ENCODE data around the gene KCND3.

Gene KCND3

GRCh38 chr1:111989531-111990025 is at the start of gene KCND3:
Gene KCND3, minus strand, starts transcription at chr1:111989668.
- Histone ChIP-seq H3K9me3 (ENCODE audit: low read depth, low read length) (no peaks in the 10 kb centered on the region), H3K27ac (no peak within 1 kb of the TSS), H3K36me3 (ENCODE audit: insufficient read depth, low read length) (no peaks in the 10 kb centered on the region), H3K4me3 (peak within 1 kb of the TSS; percentile 22; the same call in 1 of the 2 replicates), H3K9ac (ENCODE audit: insufficient read length) (no peak within 1 kb of the TSS)
- no peak for TF ChIP-seq FOXP2 (optimal IDR thresholded peaks at IDR 0.05; ENCODE audit: control extremely low read depth, extremely low read length, insufficient read depth)
- no peak for TF ChIP-seq POLR2AphosphoS5 (IDR thresholded peaks at IDR 0.05; ENCODE audit: borderline replicate concordance, low read depth, low read length)
- TF ChIP-seq EZH2 (IDR thresholded peaks at IDR 0.05), result no peak
- DNase-seq (ENCODE audit: low read depth, low spot score), result no peak

- H3K9me3 ChIP-seq (ENCODE audit: low read depth, low read length), result no peaks in the 10 kb centered on the region
- H3K4me3 ChIP-seq, result no peak overlapping the region
- no peak for TF ChIP-seq POLR2AphosphoS5 (IDR thresholded peaks at IDR 0.05; ENCODE audit: borderline replicate concordance, low read depth, low read length)
- no peak for TF ChIP-seq EZH2 (IDR thresholded peaks at IDR 0.05)
- TF ChIP-seq FOXP2 (optimal IDR thresholded peaks at IDR 0.05; ENCODE audit: control extremely low read depth, extremely low read length, insufficient read depth), result no peak
- no peak for DNase-seq (ENCODE audit: low read depth, low spot score)
- no peak overlapping the region for H3K27ac ChIP-seq
- no peaks in the 10 kb centered on the region for H3K36me3 ChIP-seq (ENCODE audit: insufficient read depth, low read length)
- H3K9ac ChIP-seq (ENCODE audit: insufficient read length), result no peak overlapping the region
Observed at GRCh38 chr1:112034277-112034676, 44.8 kb upstream of the KCND3 start.

- DNase-seq (ENCODE audit: low read depth, low spot score), result no peak
- Histone ChIP-seq H3K9ac (ENCODE audit: insufficient read length) (no peak overlapping the region), H3K9me3 (ENCODE audit: low read depth, low read length) (no peaks in the 10 kb centered on the region), H3K36me3 (ENCODE audit: insufficient read depth, low read length) (no peaks in the 10 kb centered on the region), H3K27ac (no peak overlapping the region), H3K4me3 (no peak overlapping the region)
- TF ChIP-seq POLR2AphosphoS5 (IDR thresholded peaks at IDR 0.05; ENCODE audit: borderline replicate concordance, low read depth, low read length) (no peak), FOXP2 (optimal IDR thresholded peaks at IDR 0.05; ENCODE audit: control extremely low read depth, extremely low read length, insufficient read depth) (no peak), EZH2 (IDR thresholded peaks at IDR 0.05) (no peak)
Observed at GRCh38 chr1:112033439-112034120, 44.1 kb upstream of the KCND3 start.

- no peak for TF ChIP-seq EZH2 (IDR thresholded peaks at IDR 0.05)
- Histone ChIP-seq H3K9ac (ENCODE audit: insufficient read length) (no peak overlapping the region), H3K36me3 (ENCODE audit: insufficient read depth, low read length) (no peaks in the 10 kb centered on the region), H3K4me3 (no peak overlapping the region), H3K9me3 (ENCODE audit: low read depth, low read length) (no peaks in the 10 kb centered on the region), H3K27ac (no peak overlapping the region)
- no peak for DNase-seq (ENCODE audit: low read depth, low spot score)
Observed at GRCh38 chr1:112030157-112030556, 40.7 kb upstream of the KCND3 start.

GRCh38 chr1:112027696-112028095 is 38.2 kb upstream of the KCND3 start:
- H3K27ac ChIP-seq, result no peak overlapping the region
- no peak overlapping the region for H3K9ac ChIP-seq (ENCODE audit: insufficient read length)
- H3K4me3 ChIP-seq, result no peak overlapping the region
- TF ChIP-seq FOXP2 (optimal IDR thresholded peaks at IDR 0.05; ENCODE audit: control extremely low read depth, extremely low read length, insufficient read depth), result no peak
- TF ChIP-seq EZH2 (IDR thresholded peaks at IDR 0.05), result no peak
- TF ChIP-seq POLR2AphosphoS5 (IDR thresholded peaks at IDR 0.05; ENCODE audit: borderline replicate concordance, low read depth, low read length), result no peak
- H3K36me3 ChIP-seq (ENCODE audit: insufficient read depth, low read length), result no peaks in the 10 kb centered on the region
- no peaks in the 10 kb centered on the region for H3K9me3 ChIP-seq (ENCODE audit: low read depth, low read length)
- DNase-seq (ENCODE audit: low read depth, low spot score), result no peak

GRCh38 chr1:112026501-112026900 is 37.0 kb upstream of the KCND3 start:
- no peak for DNase-seq (ENCODE audit: low read depth, low spot score)
- TF ChIP-seq FOXP2 (optimal IDR thresholded peaks at IDR 0.05; ENCODE audit: control extremely low read depth, extremely low read length, insufficient read depth) (no peak), EZH2 (IDR thresholded peaks at IDR 0.05) (no peak), POLR2AphosphoS5 (IDR thresholded peaks at IDR 0.05; ENCODE audit: borderline replicate concordance, low read depth, low read length) (no peak)
- Histone ChIP-seq H3K4me3 (no peak overlapping the region), H3K9ac (ENCODE audit: insufficient read length) (no peak overlapping the region), H3K9me3 (ENCODE audit: low read depth, low read length) (no peaks in the 10 kb centered on the region), H3K27ac (no peak overlapping the region), H3K36me3 (ENCODE audit: insufficient read depth, low read length) (no peaks in the 10 kb centered on the region)

- no peak overlapping the region for H3K27ac ChIP-seq
- H3K4me3 ChIP-seq, result no peak overlapping the region
- H3K9ac ChIP-seq (ENCODE audit: insufficient read length), result no peak overlapping the region
- no peak for DNase-seq (ENCODE audit: low read depth, low spot score)
- TF ChIP-seq POLR2AphosphoS5 (IDR thresholded peaks at IDR 0.05; ENCODE audit: borderline replicate concordance, low read depth, low read length), result no peak
- no peak for TF ChIP-seq EZH2 (IDR thresholded peaks at IDR 0.05)
- no peak for TF ChIP-seq FOXP2 (optimal IDR thresholded peaks at IDR 0.05; ENCODE audit: control extremely low read depth, extremely low read length, insufficient read depth)
- no peaks in the 10 kb centered on the region for H3K36me3 ChIP-seq (ENCODE audit: insufficient read depth, low read length)
- no peaks in the 10 kb centered on the region for H3K9me3 ChIP-seq (ENCODE audit: low read depth, low read length)
Observed at GRCh38 chr1:112026016-112026415, 36.5 kb upstream of the KCND3 start.

- H3K36me3 ChIP-seq (ENCODE audit: insufficient read depth, low read length), result no peaks in the 10 kb centered on the region
- no peak for TF ChIP-seq EZH2 (IDR thresholded peaks at IDR 0.05)
- no peak for TF ChIP-seq FOXP2 (optimal IDR thresholded peaks at IDR 0.05; ENCODE audit: control extremely low read depth, extremely low read length, insufficient read depth)
- TF ChIP-seq POLR2AphosphoS5 (IDR thresholded peaks at IDR 0.05; ENCODE audit: borderline replicate concordance, low read depth, low read length), result no peak
- H3K9me3 ChIP-seq (ENCODE audit: low read depth, low read length), result no peaks in the 10 kb centered on the region
- DNase-seq (ENCODE audit: low read depth, low spot score), result no peak
- no peak overlapping the region for H3K27ac ChIP-seq
- no peak overlapping the region for H3K9ac ChIP-seq (ENCODE audit: insufficient read length)
- H3K4me3 ChIP-seq, result no peak overlapping the region
Observed at GRCh38 chr1:112021263-112021662, 31.8 kb upstream of the KCND3 start.

- Histone ChIP-seq H3K36me3 (ENCODE audit: insufficient read depth, low read length) (no peaks in the 10 kb centered on the region), H3K9ac (ENCODE audit: insufficient read length) (no peak overlapping the region), H3K27ac (no peak overlapping the region), H3K9me3 (ENCODE audit: low read depth, low read length) (no peaks in the 10 kb centered on the region), H3K4me3 (no peak overlapping the region)
- TF ChIP-seq FOXP2 (optimal IDR thresholded peaks at IDR 0.05; ENCODE audit: control extremely low read depth, extremely low read length, insufficient read depth), result no peak
- no peak for TF ChIP-seq POLR2AphosphoS5 (IDR thresholded peaks at IDR 0.05; ENCODE audit: borderline replicate concordance, low read depth, low read length)
- no peak for TF ChIP-seq EZH2 (IDR thresholded peaks at IDR 0.05)
- no peak for DNase-seq (ENCODE audit: low read depth, low spot score)
Observed at GRCh38 chr1:112017183-112017582, 27.7 kb upstream of the KCND3 start.

Data from SK-N-MC (cell line).